GM19372 (cell line): ENCODE results near the gene RADIL.

Experiments
- ATAC-seq: cut with Tn5 transposase; IDR thresholded peaks from one replicate; pipeline ENCODE4 v1.9.1; 2021; ENCODE audit warnings: mild to moderate bottlenecking, low read depth, moderate library complexity; ENCODE audit not compliant: unreplicated experiment

The RADIL gene

DNA sequence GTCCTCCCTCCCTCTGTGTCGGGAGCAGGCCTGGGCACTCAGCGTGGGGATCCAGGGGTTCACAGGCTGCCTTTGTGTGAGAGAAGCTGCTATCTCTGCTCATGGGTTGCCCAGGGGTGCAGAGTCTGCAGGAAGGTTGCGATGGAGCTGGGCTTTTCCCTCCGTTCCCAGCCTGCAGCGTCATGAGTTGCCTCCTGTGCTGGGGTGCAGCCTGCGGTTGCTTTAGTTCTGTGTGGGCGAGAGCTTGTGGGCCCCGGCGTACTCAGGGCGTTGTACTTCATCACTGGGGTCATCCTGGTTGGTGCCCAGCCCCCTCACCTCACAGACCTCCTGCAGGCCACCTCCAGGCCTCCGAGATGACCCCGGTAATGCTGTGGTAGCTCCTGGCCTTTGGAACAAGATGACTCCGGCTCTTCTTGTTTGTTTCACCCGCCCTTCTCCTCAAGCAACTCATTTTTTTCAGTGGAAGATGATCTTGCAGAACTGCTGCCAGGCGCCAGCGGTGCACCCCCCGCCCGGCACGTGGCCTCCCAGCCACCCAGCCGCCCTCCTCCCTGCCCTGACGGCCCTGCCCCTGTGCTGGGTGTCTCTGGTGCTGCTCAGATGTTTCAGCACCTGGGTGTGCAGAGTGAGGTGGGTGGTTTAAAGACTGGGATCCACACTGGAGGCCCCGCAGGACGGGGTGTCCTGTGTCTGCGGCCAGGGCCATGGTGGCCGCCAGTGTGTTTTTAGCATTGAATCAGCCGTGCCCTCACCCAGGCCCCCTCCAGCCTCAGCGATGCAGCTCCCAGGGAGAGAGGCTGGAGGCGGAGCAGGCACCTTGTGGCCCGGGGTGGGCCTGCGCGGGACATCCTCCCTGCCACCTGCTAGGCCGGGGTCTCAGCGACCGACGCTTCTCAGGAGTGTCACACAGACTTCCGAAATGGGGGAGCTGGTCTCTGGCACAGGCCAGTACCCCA, 100.9 kb downstream of the RADIL start:
- no peak for ATAC-seq

DNA sequence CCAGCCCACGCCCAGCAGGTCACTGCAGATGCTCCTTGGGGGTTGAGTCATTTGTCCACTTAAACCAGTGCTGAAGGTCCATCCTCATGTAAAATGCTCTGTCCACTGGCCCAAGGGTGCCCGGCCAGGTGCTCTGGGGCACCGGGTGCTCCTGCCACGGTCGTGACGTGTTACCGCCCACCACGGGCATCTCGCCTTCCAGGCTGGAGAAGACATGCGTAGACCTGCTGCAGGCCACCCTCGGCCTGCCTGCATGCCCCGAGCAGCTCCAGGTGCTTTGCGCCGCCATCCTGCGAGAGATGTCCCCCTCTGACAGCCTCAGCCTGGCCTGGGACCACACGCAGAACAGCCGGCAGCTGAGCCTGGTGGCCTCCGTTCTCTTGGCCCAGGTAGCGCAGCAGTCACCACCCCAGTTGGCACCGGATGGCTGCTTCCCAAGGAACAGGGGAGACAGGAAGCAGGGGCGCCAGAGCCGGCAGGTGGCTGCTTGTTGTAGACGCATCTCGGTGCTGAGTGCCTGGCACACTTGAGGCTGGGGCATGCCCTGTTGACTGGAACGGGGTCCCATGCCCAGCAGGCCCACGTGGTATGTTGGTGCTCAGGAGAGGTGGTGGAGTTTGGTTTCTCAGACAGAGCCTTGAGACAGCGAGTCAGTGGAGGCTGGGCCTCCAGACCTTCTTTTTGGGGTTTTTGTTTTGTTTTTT, 102.0 kb downstream of the RADIL start:
- ATAC-seq: no peak

DNA sequence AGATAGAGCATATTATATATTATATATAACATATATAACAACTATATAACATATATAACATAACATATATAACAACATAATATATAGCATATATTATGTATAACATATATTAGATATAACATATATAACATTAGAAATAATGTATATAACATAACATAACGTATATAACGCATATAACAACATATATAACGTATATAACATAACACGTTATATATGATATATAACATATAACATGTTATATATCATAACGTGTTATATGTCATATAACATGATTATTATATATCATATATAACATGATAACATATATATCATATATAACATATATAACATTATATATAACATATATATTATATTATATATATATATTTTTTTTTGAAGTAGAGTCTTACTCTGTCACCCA, 104.4 kb downstream of the RADIL start:
- no peak for ATAC-seq

DNA sequence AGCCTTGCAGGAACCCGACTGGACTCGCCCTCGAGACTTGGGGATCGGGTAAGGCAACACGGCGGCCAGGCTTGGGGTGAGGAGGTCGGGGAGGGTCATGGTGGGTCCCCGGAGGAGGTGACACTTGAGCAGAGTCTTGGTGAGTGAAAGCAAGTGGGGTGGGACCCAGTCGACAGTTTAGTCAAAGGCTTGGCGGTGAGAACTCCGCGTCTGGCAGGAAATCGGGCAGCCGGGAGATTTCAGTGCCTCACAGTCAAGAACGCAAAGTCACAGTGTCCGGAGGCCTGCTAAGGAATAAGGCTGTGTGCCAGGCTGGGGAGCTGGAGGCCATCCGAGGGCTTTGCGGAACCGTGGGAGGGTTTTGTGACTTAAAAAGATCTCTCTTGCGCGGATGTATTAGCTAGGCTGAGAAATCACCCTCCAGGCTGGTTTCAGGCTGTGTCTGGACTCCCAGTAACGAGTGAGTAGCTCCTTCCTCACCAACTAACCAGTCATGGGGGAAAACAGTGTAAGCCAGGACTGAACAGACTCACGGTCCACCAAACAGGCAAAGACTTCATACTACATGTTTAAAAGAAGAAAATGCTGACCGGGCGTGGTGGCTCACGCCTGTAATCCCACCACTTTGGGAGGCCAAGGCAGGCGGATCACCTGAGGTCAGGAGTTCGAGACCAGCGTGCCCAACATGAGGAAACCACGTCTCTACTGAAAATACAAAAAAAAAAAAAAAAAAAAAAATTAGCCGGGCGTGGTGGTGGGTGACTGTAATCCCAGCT, 107.5 kb downstream of the RADIL start:
- peak; percentile 1 for ATAC-seq

DNA sequence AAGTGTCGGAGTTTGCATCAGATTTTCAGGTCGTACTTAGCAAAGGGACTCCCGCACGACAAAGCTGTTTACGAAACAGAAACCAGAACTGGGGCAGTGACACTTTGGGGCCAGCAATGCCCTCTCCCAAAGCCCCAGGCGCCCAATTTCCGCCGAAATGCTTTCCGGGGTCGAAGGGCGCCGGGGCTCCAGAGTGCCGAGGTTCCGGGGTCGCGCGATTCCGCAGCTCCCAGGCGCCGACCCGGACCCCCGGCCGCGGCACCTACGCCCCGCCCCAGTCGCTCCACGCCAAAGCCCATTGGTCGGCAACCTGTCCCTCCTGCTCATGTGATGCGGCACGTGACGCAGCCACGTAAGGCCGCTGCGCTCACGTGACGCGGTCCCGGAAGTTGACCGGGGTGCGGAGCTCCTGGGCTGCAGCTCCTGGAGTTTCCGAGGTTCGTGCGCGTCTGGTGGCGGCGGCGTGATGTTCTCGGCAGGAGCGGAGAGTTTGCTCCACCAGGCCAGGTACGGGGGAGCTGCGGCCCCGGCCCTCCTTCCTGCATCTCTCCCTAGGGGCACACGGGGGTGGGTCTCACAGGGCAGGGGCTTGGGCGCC, 108.2 kb downstream of the RADIL start, which contains the start of gene AP5Z1:
AP5Z1 (plus strand) TSS at position 374 of the 598 bp plus-strand sequence; CDS start at position 467, 93 bp downstream.
- peak; percentile 93 for ATAC-seq

DNA sequence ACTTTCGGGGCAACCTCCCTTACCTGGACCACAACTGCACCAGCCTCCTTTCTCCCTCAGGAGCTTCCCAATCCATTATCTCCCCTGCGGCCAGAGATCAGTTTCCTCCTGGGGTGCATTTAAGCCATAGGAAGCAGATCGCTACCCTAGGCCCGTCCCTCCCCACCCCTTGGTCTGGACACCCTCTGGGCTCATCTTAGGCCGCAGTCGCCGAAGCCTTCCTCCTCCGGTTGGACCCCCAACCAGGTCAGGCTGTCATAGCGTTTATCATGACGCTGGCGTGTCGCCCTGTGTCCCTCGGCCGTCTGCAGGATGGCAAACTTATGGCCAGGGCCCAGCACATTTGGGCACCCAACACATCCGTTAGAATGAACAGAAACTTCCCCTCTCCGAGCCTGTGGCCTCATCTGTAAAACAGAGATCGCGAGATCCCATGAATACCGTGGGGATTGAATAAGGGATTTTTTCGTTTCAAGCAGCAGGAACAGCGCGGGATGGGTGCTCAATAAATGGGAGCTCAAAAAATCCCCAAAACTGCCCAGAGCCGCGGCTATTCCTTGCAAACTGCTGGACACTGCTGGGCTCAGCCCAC, 108.8 kb downstream of the RADIL start:
- ATAC-seq: peak; percentile 29

DNA sequence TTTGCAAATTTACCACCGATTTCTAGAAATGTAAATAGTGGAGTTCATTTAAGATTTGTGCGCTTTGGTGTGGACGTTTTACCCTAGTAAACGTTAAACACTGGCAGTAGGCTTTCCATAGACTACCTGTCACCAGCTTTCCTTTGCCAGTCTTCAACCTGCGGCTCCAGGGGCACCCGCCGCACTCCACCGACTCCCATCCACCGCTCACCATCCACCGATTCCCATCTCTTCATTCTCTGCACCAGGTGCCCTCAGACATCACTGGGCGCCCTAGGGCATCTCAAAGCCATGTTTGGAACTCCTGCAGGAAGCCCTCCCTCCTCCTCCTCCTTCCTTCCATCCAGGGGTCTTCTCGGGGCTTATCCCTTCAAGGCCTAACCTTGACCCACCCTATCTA, 109.5 kb downstream of the RADIL start:
- no peak for ATAC-seq

DNA sequence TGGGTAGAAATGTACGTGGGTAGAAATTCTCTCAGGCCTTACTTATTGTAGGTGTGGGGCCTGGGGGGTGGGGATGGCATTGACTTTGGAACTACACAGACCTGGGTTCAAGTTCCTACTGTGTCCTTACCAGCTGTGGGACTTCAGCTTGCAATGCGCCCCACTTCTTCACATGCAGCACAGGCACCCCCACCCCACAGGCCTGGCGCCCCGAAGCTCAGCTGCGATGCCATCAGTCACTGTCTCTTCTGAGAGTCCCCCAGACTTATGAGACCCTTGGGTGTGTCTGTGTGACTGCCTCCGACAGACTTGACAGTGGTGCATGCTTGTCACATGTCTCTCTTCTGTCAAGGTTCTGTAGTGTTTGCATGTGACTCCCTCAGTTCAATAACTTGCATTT, 111.2 kb downstream of the RADIL start:
- no peak for ATAC-seq

DNA sequence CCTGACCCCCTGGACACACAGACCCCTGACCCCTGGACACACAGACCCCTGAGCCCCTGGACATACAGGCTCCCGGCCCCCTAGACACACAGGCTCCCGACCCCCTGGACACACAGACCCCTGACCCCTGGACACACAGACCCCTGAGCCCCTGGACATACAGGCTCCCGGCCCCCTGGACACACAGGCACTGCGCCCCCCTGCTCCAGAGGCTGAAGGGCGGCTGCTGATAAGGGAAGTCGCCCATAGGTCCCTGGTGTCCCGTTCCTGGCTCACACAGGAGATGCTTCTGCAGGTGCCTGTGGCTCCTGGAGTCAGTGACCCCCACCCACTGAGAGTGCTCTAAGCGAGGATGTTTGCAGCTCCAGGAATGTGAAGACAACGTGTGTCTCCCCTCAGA, 111.8 kb downstream of the RADIL start:
- ATAC-seq: no peak

DNA sequence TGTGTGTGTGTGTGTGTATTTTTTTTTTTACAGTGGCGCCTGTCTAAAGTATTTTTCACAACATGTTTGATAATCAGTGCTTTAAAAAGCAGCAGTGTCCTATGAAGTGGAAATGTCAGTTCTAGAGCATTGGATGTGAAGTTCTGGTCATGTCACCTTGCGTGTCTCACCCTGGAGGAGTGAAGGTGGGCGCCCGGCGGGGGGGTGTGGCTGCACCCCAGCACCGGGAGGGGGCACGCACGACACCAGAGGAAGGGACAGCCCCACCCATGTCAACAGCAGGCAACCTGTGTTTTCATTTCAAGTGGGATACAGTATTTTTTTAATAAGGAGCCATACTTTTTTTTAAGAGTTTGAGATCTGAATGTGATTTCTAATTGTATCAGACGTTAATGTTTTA, 112.6 kb downstream of the RADIL start:
- no peak for ATAC-seq

DNA sequence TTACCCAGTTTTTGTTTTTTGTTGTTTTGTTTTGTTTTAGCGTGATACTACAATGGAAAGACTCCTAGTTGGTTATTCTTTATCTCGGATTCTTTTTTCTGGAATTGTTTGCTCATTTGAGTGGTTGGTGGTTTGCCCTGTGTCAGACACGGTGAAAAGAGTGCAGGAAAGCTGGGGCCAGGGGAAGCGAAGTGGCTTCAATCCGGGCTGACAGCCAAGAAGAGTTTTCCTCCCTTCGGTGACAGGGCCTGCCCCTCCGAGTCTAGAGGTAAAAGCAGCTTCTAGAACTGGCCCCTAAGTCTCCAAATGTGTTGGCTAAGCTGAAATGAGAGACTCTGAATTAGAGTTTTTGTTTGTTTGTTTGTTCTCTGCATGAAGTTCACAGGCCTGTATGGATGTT, 113.8 kb downstream of the RADIL start:
- no peak for ATAC-seq

DNA sequence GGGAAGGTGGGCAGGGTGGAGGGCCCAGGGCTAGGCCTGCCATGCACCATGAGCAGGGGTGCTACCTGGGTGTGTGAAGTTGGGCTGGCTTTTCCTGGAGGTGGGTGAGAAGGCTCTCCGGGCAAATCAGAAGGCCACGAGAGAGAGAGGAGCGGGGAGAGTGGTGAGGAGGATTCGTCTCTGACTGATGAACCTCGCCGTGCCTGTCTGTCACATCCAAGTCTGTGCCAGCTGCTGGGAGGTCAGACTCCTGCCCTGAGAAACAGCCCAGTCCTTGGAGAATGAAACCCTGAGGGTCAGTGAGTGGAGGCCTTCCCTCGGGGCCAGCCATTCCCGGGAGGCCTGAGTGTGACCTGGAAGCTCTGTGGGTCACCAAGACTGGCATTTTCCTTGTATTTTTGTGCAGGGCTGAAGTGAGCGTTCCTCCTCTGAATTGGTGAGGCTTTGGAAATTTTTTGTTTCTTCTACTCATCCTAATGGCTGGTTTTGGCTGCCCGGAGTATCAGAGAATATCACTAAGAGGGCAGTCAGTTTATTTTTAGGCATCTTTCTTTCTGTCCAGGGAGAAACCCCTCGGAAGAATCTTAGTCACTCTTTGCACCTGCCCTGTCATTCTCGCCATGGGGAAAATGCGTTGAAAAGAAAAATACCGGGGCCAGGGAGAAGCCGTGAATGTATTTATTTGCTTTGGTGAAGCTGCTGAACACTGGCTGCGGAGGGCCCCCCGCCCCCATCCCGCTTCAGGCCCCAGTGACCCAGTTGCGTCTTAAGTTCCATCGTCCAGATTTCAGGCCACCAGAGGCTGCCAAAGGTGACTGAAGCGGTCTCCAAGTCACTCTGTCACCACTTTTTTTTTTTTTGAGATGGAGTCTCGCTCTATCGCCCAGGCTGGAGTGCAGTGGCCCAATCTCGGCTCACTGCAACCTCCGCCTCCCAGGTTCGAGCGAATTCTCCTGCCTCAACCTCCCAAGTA, 114.6 kb downstream of the RADIL start:
- no peak for ATAC-seq

DNA sequence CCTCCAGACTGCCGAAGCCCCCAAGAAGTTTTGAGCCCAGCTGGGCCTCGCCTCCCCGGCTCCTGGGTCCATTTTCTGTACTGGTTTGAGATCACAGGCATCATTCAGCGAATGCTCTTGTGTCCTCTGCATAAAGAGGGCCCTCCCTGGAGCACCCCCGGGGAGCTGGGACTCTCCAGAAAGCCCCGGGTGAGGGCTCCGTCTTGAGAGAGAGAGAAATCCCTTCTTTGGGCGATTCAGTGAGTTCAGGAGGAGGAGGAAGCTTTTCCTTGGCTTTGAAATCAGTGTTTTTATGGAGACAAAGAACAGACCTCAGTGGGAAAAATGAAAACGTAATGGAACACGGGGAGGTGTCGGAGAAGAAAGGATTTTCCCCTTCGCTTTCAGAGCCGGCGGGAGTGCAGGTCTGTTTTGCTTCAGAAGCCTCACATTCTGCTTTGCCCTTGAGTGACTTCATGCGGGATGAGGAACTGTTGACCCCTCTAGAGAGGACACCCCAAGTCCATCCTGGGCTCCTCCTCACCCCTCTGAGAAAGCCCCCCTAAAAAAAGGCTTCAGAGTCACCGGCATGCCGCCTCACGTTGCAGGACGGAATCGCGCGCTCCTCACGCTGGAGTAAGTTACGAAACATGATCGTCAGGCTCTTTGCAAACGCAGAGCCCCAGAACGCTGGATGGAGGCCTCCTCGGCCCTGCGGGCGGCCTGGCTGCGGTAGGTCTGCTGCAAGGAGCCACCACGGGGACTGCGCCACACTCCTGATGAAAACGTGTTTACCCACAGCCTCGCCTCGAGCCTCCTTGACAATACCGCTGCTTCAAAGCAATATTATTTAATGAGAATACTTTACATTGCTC, 116.6 kb downstream of the RADIL start:
- ATAC-seq: no peak

DNA sequence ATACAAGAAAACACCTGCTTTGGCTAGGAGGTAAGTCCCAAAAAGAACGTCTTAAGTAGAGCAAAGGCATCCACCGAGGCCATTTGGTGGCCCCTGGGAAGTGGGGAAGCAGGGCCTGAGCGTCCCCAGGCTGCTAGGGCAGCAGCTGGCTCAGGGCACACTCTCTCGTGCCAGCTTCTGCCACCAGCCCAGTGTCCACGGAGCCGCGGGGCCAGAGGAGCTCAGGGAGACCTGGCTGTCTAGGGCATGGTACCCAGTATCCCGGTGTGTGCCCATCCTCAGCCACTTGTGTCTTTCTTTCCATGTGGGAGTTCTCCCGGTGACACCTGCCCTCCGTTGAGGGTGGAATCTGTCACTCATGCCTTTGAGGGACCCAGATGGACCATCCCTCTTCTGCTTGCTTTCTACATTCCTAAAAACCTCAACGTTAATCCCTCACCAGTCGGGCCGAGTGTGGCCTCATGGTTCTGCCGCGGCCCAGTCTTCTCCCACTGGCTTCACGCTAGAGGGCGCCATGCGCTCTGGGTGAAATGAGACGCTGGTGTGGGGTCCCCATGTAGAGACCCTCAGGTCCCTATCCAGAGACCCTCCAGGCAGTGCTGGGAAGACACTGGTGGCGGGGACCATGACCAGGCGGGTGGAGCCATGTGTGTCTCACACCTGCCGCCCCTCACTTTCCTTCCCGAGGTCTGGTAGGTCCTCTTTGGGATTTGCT, 117.6 kb downstream of the RADIL start:
- ATAC-seq: no peak

DNA sequence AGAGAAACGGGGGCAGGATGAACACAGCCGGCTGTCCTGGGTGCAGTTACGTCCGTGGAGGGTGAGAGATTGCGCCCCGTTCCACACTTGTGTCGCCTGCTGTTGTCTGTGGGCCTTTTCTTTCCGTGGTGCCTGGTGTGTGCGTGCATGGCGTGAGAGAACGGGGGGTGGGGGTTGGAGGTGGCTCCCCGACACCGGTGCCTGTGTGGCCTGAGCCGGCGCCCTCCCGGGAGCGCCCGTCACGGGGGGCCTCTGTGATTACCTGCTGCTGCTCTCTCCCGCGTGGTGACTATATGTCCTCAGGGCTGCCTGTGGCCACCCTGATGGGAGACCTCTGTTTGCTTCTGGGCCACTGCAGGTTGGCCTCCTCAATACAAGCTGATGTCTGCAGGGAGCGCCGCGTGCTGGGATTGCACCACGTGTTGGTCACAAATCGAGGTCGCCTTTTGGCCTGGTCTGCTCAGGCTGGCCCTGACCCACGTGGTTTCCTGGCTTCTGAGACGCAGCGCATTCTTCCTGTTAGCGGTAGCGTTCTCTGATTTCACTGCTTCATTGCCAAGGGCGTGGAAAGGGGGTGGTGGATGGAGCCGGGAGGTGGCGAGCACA, 119.0 kb downstream of the RADIL start:
- ATAC-seq: no peak

DNA sequence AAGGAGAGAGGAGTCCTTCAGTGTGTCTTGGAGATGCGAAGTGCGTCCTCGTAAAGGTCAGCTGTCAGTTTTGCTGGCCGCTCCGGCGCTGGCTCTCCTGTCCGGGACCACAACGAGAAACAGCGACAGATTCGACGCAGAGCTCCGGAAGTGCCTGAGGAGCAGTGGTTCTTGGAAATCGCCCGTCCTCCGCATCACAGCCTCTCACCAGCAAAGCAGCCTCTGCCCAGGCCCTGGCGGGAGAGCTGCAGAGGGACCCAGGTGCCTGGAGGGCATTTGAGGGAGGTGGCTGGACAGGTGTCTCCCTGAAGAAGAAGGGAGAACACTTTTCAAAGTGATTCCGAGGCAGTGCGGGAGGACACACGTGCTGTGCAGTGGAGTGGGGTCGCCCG, 119.7 kb downstream of the RADIL start:
- no peak for ATAC-seq
